ENCODE measurements around the gene RPL18A. TPM values are rescaled to one million over a fixed set of nuclear protein-coding genes. Genes with fewer than 3 reads are reported as not detected.

The RPL18A gene
- total and polyA plus RNA-seq, 2 of the 4 experiments (the other 2 are of a cell fraction) = 1,351 to 1,735 TPM

DNA sequence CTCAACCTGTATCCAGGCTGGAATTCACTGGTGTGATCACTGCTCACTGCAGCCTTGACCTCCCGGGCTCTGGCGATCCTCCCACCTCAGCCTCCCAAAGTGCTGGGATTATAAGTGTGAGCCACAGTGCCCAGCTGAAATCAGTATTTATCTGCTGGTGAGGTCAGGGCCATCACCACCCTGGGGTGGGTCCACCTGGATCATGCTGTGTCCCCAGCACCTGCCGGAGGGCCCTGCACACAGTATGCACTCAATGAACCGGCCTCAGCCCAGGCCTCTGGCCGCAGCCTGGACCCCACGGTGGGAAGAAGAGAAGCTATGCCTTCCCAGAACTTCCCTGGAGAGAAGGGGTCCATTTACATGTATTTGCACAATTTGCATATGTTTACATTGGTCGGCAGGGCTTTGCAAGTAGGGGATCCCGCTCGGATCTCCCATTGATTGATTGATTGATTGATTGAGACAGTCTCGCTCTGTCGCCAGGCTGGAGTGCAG is 9.5 kb downstream of the RPL18A start:
- ATAC-seq (ENCODE audit: low read depth) (no peak), DNase-seq (no peak)
- Histone ChIP-seq H4K8ac (ENCODE audit: low read depth in 2 of 2, low read length in 2 of 2) (no peak overlapping the region), H3K9ac (ENCODE audit: low read depth, low read length) (no peak overlapping the region), H2AFZ (replicated peaks; ENCODE audit: low read length, poor library complexity) (no peak overlapping the region), H3K4me3 (ENCODE audit: insufficient read depth, low read depth, low read length) (no peak overlapping the region), H3K4ac (ENCODE audit: low read depth, low read length) (no peak overlapping the region), H3K4me2 (ENCODE audit: low read depth, low read length) (no peak overlapping the region), H2BK120ac (ENCODE audit: low read depth, low read length) (no peak overlapping the region), H4K91ac (ENCODE audit: insufficient read depth, low read depth, low read length) (no peak overlapping the region), H3K36me3 (ENCODE audit: control insufficient read depth, insufficient read depth, low read length) (peaks cover 14% of the 10 kb centered on the region), H3K9me1 (ENCODE audit: insufficient read depth, low read length) (peaks cover 8% of the 10 kb centered on the region; the same call in 1 of the 2 replicates), H3K4me1 (ENCODE audit: control insufficient read depth, insufficient read depth, low read length) (no peaks in the 10 kb centered on the region), H2AK9ac (replicated peaks; ENCODE audit: low read depth, low read length, poor library complexity) (no peak overlapping the region), H2BK5ac (ENCODE audit: low read depth, low read length, poor library complexity, severe bottlenecking) (no peak overlapping the region), H3K18ac (ENCODE audit: low read depth, low read length) (no peak overlapping the region), H3K27me3 (ENCODE audit: control insufficient read depth, insufficient read depth, low read length) (peaks cover 47% of the 10 kb centered on the region), H3K14ac (replicated peaks; ENCODE audit: low read depth, low read length) (no peak overlapping the region), H3K9me3 (ENCODE audit: control insufficient read depth, insufficient read depth, low read length) (no peaks in the 10 kb centered on the region), H2BK15ac (ENCODE audit: low read depth, low read length) (no peak overlapping the region), H3K56ac (ENCODE audit: extremely low read depth, insufficient read depth, low read length) (no peak overlapping the region), H3K79me1 (ENCODE audit: low read depth in 1 of 2, low read length in 2 of 2) (peaks cover 0 to 6% of the 10 kb centered on the region in 2 experiments; a peak in 2 of 4 replicates), H3K23ac (ENCODE audit: low read depth, low read length) (no peak overlapping the region), H2AK5ac (ENCODE audit: low read depth, low read length) (no peak overlapping the region), H3K27ac (ENCODE audit: insufficient read depth, low read length) (no peak overlapping the region), H4K20me1 (ENCODE audit: insufficient read depth, low read length) (peaks cover 19% of the 10 kb centered on the region), H4K5ac (ENCODE audit: low read depth, low read length) (no peak overlapping the region), H2BK20ac (ENCODE audit: low read depth, low read length) (no peak overlapping the region)
- ChIA-PET CTCF (interaction anchor here (3.4 kb wide), 1 partner anchor 63 kb away, joined by 33 read pairs; the partner anchor contains the start of gene CCDC124), POLR2A (ENCODE audit: unreplicated experiment) (no interaction called here)
- dilution Hi-C loops (cut with HindIII; ENCODE audit: low sequenced_read_pairs, unreplicated experiment) (no loop called here), in situ Hi-C loops (cut with MboI; ENCODE audit: low sequenced_read_pairs) (loop anchor here (5.0 kb wide), 1 partner anchor 118 kb away; no protein-coding TSS in a partner anchor), intact Hi-C loops (cut with micrococcal nuclease) (no loop called here)
- WGBS, 2 experiments (ENCODE audit: extremely low coverage in 2 of 2, insufficient read length in 1 of 2) = 28% methylated on average over 4 of the region's 11 CpGs; no CpG with 5 or more reads in 1 of the 2 experiments
- TF ChIP-seq, protein P1, sequence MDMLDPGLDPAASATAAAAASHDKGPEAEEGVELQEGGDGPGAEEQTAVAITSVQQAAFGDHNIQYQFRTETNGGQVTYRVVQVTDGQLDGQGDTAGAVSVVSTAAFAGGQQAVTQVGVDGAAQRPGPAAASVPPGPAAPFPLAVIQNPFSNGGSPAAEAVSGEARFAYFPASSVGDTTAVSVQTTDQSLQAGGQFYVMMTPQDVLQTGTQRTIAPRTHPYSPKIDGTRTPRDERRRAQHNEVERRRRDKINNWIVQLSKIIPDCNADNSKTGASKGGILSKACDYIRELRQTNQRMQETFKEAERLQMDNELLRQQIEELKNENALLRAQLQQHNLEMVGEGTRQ (IDR thresholded peaks at IDR 0.05; ENCODE audit: low read depth, low read length) = no peak
- TF ChIP-seq BHLHE40 (IDR thresholded peaks at IDR 0.05; ENCODE audit: low read depth, low read length) = no peak
- TF ChIP-seq FOS (IDR thresholded peaks at IDR 0.05; ENCODE audit: low read depth, low read length) = no peak
- no peak for TF ChIP-seq RCOR1 (IDR thresholded peaks at IDR 0.05; ENCODE audit: insufficient replicate concordance, low read length)
- no peak for TF ChIP-seq MXI1 (IDR thresholded peaks at IDR 0.05; ENCODE audit: borderline replicate concordance, low read depth, low read length)
- TF ChIP-seq RFX5 (IDR thresholded peaks at IDR 0.05; ENCODE audit: low read depth, low read length) = no peak
- TF ChIP-seq NFE2L2 (IDR thresholded peaks at IDR 0.05; ENCODE audit: low read depth, low read length) = no peak
- TF ChIP-seq, protein P2, sequence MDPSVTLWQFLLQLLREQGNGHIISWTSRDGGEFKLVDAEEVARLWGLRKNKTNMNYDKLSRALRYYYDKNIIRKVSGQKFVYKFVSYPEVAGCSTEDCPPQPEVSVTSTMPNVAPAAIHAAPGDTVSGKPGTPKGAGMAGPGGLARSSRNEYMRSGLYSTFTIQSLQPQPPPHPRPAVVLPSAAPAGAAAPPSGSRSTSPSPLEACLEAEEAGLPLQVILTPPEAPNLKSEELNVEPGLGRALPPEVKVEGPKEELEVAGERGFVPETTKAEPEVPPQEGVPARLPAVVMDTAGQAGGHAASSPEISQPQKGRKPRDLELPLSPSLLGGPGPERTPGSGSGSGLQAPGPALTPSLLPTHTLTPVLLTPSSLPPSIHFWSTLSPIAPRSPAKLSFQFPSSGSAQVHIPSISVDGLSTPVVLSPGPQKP (IDR thresholded peaks at IDR 0.05; ENCODE audit: borderline replicate concordance, low read depth, low read length) = no peak
- no peak for TF ChIP-seq POLR2A (IDR thresholded peaks at IDR 0.05; ENCODE audit: low read depth, low read length)
- TF ChIP-seq, protein P3, sequence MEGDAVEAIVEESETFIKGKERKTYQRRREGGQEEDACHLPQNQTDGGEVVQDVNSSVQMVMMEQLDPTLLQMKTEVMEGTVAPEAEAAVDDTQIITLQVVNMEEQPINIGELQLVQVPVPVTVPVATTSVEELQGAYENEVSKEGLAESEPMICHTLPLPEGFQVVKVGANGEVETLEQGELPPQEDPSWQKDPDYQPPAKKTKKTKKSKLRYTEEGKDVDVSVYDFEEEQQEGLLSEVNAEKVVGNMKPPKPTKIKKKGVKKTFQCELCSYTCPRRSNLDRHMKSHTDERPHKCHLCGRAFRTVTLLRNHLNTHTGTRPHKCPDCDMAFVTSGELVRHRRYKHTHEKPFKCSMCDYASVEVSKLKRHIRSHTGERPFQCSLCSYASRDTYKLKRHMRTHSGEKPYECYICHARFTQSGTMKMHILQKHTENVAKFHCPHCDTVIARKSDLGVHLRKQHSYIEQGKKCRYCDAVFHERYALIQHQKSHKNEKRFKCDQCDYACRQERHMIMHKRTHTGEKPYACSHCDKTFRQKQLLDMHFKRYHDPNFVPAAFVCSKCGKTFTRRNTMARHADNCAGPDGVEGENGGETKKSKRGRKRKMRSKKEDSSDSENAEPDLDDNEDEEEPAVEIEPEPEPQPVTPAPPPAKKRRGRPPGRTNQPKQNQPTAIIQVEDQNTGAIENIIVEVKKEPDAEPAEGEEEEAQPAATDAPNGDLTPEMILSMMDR (conservative IDR thresholded peaks at IDR 0.05; ENCODE audit: low read depth, low read length) = no peak
- TF ChIP-seq MAFK (IDR thresholded peaks at IDR 0.05; ENCODE audit: low read depth, low read length) = no peak
- TF ChIP-seq CEBPB (IDR thresholded peaks at IDR 0.05; ENCODE audit: low read depth, low read length) = no peak
- TF ChIP-seq CHD1 (IDR thresholded peaks at IDR 0.05; ENCODE audit: low read depth, low read length) = no peak
- no peak for TF ChIP-seq MAZ (IDR thresholded peaks at IDR 0.05; ENCODE audit: borderline replicate concordance, low read depth, low read length)
- TF ChIP-seq RAD21 (IDR thresholded peaks at IDR 0.05; ENCODE audit: low read length) = no peak
- no peak for TF ChIP-seq SMC3 (IDR thresholded peaks at IDR 0.05; ENCODE audit: low read depth, low read length)
- no TSS peak for BruUV-seq (replicated peaks)
